ENCODE measurements around the gene LY86. TPM values are rescaled to one million over a fixed set of nuclear protein-coding genes. Genes with fewer than 3 reads are reported as not detected.

The LY86 gene
- total RNA-seq, 4 donors from 2014 or later, result 0.88 to 2.1 (median 1.6) TPM; not detected in 1

GRCh38 chr6:6648692-6649343, 60.3 kb downstream of the LY86 start:
- H3K4me3 ChIP-seq (ENCODE audit: low read depth, poor library complexity, severe bottlenecking), result no peak overlapping the region
- intact Hi-C loops (cut with DNase I; ENCODE audit: low total_unique reads), result no loop called here
- 85 to 89% methylated on average over 5 of the region's 5 CpGs for WGBS, 2 donors
- no peak for DNase-seq (ENCODE audit: low spot score in 2 of 2)
- TF ChIP-seq POLR2A (IDR thresholded peaks at IDR 0.05) (no peak), CTCF (IDR thresholded peaks at IDR 0.05) (no peak)

- TF ChIP-seq CTCF (IDR thresholded peaks at IDR 0.05) (no peak), POLR2A (IDR thresholded peaks at IDR 0.05) (no peak)
- intact Hi-C loops (cut with DNase I; ENCODE audit: low total_unique reads), result no loop called here
- WGBS, 2 donors, result 87 to 90% methylated on average over 7 of the region's 7 CpGs
- no peak overlapping the region for H3K4me3 ChIP-seq (ENCODE audit: low read depth, poor library complexity, severe bottlenecking)
- DNase-seq (ENCODE audit: low spot score in 2 of 2), result no peak
Observed at GRCh38 chr6:6649824-6650349, 61.4 kb downstream of the LY86 start.

GRCh38 chr6:6650839-6651238, 62.3 kb downstream of the LY86 start:
- no peak for TF ChIP-seq CTCF (IDR thresholded peaks at IDR 0.05)
- TF ChIP-seq POLR2A (IDR thresholded peaks at IDR 0.05), result no peak
- intact Hi-C loops (cut with DNase I; ENCODE audit: low total_unique reads), result no loop called here
- DNase-seq (ENCODE audit: low spot score in 2 of 2), result no peak
- H3K4me3 ChIP-seq (ENCODE audit: low read depth, poor library complexity, severe bottlenecking), result no peak overlapping the region

GRCh38 chr6:6651335-6651734, 62.8 kb downstream of the LY86 start:
- H3K4me3 ChIP-seq (ENCODE audit: low read depth, poor library complexity, severe bottlenecking), result no peak overlapping the region
- intact Hi-C loops (cut with DNase I; ENCODE audit: low total_unique reads), result no loop called here
- DNase-seq (ENCODE audit: low spot score in 2 of 2), result no peak
- TF ChIP-seq POLR2A (IDR thresholded peaks at IDR 0.05) (no peak), CTCF (IDR thresholded peaks at IDR 0.05) (no peak)

GRCh38 chr6:6652932-6653331, 64.4 kb downstream of the LY86 start:
- 66 to 73% methylated on average over 5 of the region's 5 CpGs for WGBS, 2 donors

More at GRCh38 chr6:6652932-6653331, 64.4 kb downstream of the LY86 start:
- intact Hi-C loops (cut with DNase I; ENCODE audit: low total_unique reads), result no loop called here
- TF ChIP-seq CTCF (IDR thresholded peaks at IDR 0.05), result no peak
- TF ChIP-seq POLR2A (IDR thresholded peaks at IDR 0.05), result no peak
- no peak for DNase-seq (ENCODE audit: low spot score in 2 of 2)
- H3K4me3 ChIP-seq (ENCODE audit: low read depth, poor library complexity, severe bottlenecking), result no peak overlapping the region
